Smooth muscle cell of bladder (primary cell): ENCODE results near the gene TRIM28. TPM values are rescaled to one million over a fixed set of nuclear protein-coding genes. Genes with fewer than 3 reads are reported as not detected.

Experiments used
- total RNA-seq: library from RNA; depleted of rRNA; stranded (reverse); fragments of >200 nt; gene quantifications from 2 replicates; pipeline ENCODE4 v1.2.3, GENCODE V29; 2014

TRIM28 gene
- 313 and 363 TPM in 2 replicates for total RNA-seq

GRCh38 chr19:58543826-58544590, at the start of gene TRIM28:
Gene TRIM28 (plus strand): TSS chr19:58544064. CDS start chr19:58544758, 694 bp downstream.

GRCh38 chr19:58511353-58512208, 32.3 kb upstream of the TRIM28 start, which contains the start of gene SLC27A5:
Gene SLC27A5 (minus strand): TSS chr19:58511992. CDS start chr19:58511955, 37 bp downstream.

GRCh38 chr19:58519355-58520256, 24.3 kb upstream of the TRIM28 start, which contains the start of gene ZBTB45:
Gene ZBTB45 (minus strand): TSS chr19:58519810. CDS start chr19:58517673, 2,137 bp downstream.

GRCh38 chr19:58554494-58555368, 10.9 kb downstream of the TRIM28 start, which contains the start of gene CHMP2A:
Gene CHMP2A (minus strand): TSS chr19:58555105. CDS start chr19:58554212, 893 bp downstream.

GRCh38 chr19:58558066-58558622, 14.3 kb downstream of the TRIM28 start, which contains the start of gene UBE2M:
Gene UBE2M (minus strand): TSS chr19:58558611. CDS start chr19:58558381, 230 bp downstream.

GRCh38 chr19:58572818-58573657, 29.2 kb downstream of the TRIM28 start, which contains the start of gene MZF1:
Gene MZF1 (minus strand): TSS chr19:58573335. CDS start chr19:58571389, 1,946 bp downstream.

Other genes starting within 250 kb of the TRIM28 start
- gene ERVK3-1, start 238.7 kb upstream of the TRIM28 start, total RNA-seq: 20.2 and 24.7 TPM in 2 replicates
- gene ZSCAN22, start 217.1 kb upstream of the TRIM28 start, total RNA-seq: 1.4 and 2.1 TPM in 2 replicates
- gene A1BG, start 190.6 kb upstream of the TRIM28 start, total RNA-seq: 8.7 and 12.5 TPM in 2 replicates
- 0.57 and 0.83 TPM in 2 replicates for gene ZNF497, start 181.3 kb upstream of the TRIM28 start, total RNA-seq
- 1.4 and 1.5 TPM in 2 replicates for gene ZNF837, start 163.0 kb upstream of the TRIM28 start, total RNA-seq
- gene RPS5, start 156.8 kb upstream of the TRIM28 start, total RNA-seq: 3,351 and 3,927 TPM in 2 replicates
- gene RNF225, start 148.4 kb upstream of the TRIM28 start, total RNA-seq: not detected in 2 replicates
- 12.7 and 17.3 TPM in 2 replicates for gene ZNF584, start 135.4 kb upstream of the TRIM28 start, total RNA-seq
- gene ZNF132, start 103.9 kb upstream of the TRIM28 start, total RNA-seq: 7.4 and 9.7 TPM in 2 replicates
- 8.0 and 9.2 TPM in 2 replicates for gene ZNF324B, start 92.4 kb upstream of the TRIM28 start, total RNA-seq
- 8.2 and 10.4 TPM in 2 replicates for gene ZNF324, start 77.0 kb upstream of the TRIM28 start, total RNA-seq
- 6.9 and 8.1 TPM in 2 replicates for gene ZNF446, start 67.7 kb upstream of the TRIM28 start, total RNA-seq
- 8.3 and 12.4 TPM in 2 replicates for gene SLC27A5, start 32.1 kb upstream of the TRIM28 start, total RNA-seq
- 4.1 and 6.2 TPM in 2 replicates for gene ZBTB45, start 24.3 kb upstream of the TRIM28 start, total RNA-seq
- 179 and 219 TPM in 2 replicates for gene CHMP2A, start 11.0 kb downstream of the TRIM28 start, total RNA-seq
- 87.9 and 92.6 TPM in 2 replicates for gene UBE2M, start 14.5 kb downstream of the TRIM28 start, total RNA-seq
- gene MZF1, start 29.3 kb downstream of the TRIM28 start, total RNA-seq: 10.7 and 14.2 TPM in 2 replicates